Activated CD4-positive, alpha-beta T cell treated with anti-CD3 and anti-CD28 coated beads, Interleukin-2, Interleukin-4, amounts not matched to agents 100 ng/mL and 50 ng/mL, durations not matched to agents 16 hours and 8 hours (primary cell): ENCODE results near the gene IBA57.
A peak's percentile ranks its signal among the peaks of the same experiment; 100 is the strongest.

ENCODE experiments used
- DNase-seq: peaks from one replicate; pipeline ENCODE4 v3.0.0-alpha.2; 2020; ENCODE audit warnings: low spot score

The IBA57 gene

GRCh38 chr1:228156941-228157728 lies 8.5 kb upstream of the IBA57 start:
- no peak for DNase-seq

- no peak for DNase-seq
Measured at GRCh38 chr1:228157729-228158126, 7.9 kb upstream of the IBA57 start.

- DNase-seq, result no peak
Measured at GRCh38 chr1:228158151-228159007, 7.2 kb upstream of the IBA57 start.

GRCh38 chr1:228159008-228159665 lies 6.5 kb upstream of the IBA57 start:
- no peak for DNase-seq

GRCh38 chr1:228160201-228160761 lies 5.3 kb upstream of the IBA57 start:
- DNase-seq, result no peak

GRCh38 chr1:228161362-228161761 lies 4.2 kb upstream of the IBA57 start:
- no peak for DNase-seq

- DNase-seq, result no peak
Measured at GRCh38 chr1:228161866-228162265, 3.7 kb upstream of the IBA57 start.

- DNase-seq, result no peak
Measured at GRCh38 chr1:228162286-228163006, 3.2 kb upstream of the IBA57 start.

- no peak for DNase-seq
Measured at GRCh38 chr1:228163007-228163753, 2.4 kb upstream of the IBA57 start.

GRCh38 chr1:228163776-228164519 lies 1.7 kb upstream of the IBA57 start:
- DNase-seq, result no peak

GRCh38 chr1:228164561-228165371 lies 838 bp upstream of the IBA57 start:
- no peak for DNase-seq

- peak; percentile 44 for DNase-seq
Measured at GRCh38 chr1:228166170-228166936, 749 bp downstream of the IBA57 start.

GRCh38 chr1:228168563-228169270 lies 3.1 kb downstream of the IBA57 start:
- DNase-seq, result no peak

GRCh38 chr1:228169345-228169744 lies 3.7 kb downstream of the IBA57 start:
- DNase-seq, result no peak

GRCh38 chr1:228170666-228171065 lies 5.1 kb downstream of the IBA57 start:
- no peak for DNase-seq

- no peak for DNase-seq
Measured at GRCh38 chr1:228171221-228171891, 5.8 kb downstream of the IBA57 start.
